GM19240 (cell line): Measurements from ENCODE around the gene CDC42BPA.
"Not testable (repeated sequence)": the region's sequence is repeated elsewhere in the genome, so short reads cannot be mapped to it uniquely, and the experiment has no call there.

Experiments
- DNase-seq: peaks from one replicate; pipeline ENCODE4 v3.0.0; 2011; ENCODE audit warnings: low spot score; ENCODE audit not compliant: insufficient read length

Gene CDC42BPA

DNA sequence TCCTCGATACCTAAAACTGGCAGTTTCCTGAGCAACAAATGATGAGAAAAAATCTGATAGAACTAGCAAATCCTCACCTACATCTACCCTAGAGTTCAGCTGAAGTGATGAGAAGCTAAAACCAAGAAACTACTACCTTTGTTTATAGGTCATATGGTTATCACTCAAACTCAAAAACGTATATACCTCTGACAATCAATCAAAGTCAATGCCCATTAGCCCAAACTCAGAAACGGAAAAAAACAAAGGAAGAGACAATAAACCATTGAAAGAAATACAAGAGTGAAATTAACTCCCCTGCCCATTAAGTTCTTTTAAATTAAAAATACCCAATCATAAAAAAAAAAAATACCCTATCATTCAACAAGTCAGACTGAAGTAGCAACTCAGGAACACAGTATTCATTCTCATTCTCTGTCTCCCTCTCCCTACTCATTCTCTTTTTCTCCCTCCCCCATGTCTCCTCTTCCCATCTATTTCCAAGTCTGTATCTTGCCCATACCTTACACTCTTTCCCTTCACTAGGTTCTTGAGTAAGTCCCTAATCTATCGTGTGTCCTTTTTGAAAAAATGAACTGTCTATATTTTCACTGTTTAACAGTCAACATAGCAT lies 6.8 kb downstream of the CDC42BPA start:
- no peak for DNase-seq

DNA sequence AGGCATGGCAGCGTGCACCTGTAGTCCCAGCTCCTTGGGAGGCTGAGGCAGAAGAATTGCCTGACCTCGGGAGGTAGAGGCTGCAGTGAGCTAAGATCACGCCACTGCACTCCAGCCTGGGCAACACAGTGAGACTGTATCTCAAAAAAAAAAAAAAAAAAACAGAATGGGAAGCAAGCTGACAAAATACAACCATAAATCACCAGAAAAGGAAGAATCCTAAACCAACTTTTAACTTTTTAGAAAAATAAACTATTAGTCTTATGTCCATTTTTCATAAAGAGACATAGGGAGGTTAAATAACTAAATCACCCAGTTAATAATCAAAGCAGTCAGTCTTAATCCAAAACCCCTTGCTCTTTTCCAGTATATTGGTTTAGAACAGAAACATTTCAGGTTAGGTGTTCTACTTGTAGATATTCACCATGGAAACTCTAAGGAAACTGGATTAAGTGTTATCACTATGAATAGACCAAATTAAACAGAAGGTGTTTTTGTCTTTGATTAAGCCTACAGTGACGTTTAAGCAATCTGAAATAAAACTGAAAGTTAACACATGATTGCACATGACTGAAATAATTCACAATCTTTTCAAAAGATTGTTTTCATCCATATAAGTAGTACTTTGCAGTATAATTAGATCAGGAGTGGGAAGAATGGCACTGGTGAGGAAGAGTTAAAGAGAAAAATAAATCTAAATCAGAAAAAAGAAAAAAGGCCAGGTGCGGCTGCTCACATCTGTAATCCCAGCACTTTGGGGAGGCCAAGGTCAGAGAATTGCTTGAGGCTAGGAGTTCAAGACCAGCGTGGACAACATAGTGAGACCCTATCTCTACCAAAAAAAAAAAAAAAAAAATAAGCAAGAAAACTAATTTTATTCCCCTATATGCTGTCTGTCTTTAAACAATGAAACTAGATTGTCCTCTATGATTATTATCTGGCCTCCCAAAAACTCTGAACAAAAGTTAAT lies 9.6 kb downstream of the CDC42BPA start:
- DNase-seq, result no peak

DNA sequence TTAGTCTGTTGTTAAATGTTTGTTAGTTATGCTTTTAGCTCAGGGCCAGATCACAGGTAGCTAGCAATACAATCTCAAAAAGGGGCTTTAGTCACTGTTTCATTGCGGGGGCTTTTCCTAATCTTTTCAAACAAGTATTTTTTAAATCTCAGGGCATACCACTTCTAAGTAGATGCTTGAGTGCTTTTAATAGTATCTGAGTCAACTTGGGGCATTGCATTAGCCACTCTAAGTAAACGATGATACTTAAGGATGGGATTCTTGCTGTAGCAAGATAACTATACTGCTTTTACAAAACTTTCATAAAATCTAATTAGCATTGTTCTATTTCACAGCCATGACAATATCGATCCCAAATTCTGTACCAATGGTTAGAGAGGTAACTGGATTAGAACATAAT lies 11.6 kb downstream of the CDC42BPA start:
- DNase-seq, result no peak

DNA sequence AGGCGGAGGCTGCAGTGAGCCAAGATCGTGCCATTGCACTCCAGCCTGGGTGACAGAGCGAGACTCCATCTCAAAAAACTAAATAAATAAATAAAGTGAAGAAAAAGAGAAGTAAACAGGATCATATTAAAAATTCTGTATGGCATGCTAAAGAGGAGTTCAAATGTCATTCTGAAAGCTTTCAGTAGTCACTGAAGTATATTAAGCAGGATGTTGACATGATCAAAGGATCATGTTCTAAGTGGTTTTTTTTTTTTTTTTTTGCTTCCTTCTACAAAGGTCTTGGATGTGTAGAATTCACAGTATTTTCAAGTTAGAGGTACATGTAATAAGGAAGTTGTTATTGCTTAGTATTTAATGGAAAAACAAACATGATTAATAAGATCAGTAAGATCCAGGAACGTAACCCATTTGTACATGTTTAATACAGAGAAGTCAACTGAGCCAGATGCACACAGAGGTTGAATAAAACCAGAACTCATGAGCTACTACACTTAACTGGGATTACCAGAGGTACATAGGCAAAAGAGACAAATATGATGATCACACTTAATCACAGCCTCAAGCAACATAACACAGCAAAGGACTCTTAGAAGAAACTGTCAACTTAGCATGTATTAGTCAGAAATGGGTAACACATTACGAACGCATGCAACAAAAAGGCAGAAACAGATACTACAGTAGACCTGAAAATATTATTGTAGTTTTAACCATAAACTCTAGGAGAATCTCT lies 12.2 kb downstream of the CDC42BPA start:
- DNase-seq, result no peak

DNA sequence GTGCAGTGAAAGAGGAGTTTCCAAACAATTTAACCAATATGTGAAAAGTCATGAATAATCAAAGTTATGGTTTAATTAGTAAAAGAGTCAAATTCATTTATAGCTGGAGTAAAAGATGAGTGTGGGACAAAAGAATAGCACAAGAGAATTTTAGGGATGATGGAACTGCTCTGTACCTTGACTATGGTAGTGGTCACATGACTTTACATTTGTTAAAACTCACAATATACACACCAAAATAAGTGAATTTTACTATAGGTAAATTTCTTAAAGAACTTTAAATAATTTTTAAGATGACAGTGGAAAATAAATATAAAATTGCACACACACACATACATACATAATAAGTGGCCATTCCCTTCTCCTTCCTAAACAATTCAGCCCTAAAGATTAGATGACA lies 13.6 kb downstream of the CDC42BPA start:
- DNase-seq, result no peak

DNA sequence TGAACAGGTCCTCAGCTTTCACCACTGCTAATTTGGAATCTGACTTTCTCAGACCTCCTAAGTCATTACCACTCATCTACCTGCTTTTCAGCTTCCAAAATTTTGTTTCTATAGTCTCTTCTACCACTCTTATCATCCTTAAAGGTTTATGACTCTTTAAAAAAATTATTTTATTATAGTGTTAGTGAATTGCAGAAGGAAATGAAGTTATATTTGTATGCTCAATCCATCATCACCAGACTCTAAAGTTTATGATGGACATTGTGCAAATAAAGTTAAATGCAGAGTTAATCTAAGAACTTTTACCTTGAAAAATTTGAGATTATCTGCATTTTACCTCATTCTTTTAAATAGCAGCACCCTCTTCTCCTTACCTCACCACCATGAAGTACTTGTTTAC lies 14.6 kb downstream of the CDC42BPA start:
- no peak for DNase-seq

DNA sequence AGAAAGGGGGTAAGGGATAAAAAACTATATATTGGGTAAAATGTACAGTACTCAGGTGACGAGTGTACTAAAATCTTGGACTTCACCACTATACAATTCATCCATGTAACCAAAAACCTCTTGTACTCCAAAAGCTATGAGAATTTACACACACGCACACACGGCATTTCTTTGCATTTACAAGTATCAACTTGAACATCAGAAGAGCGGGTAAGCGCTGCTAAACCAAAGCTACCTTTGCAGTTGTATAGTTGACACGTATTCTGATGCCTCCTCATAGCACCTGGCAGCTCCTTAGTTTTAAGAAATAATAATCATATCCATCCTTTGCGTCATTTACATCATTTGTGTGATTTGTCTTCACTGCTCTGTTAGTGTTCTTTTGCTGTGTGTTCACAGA lies 17.6 kb downstream of the CDC42BPA start:
- DNase-seq, result no peak

DNA sequence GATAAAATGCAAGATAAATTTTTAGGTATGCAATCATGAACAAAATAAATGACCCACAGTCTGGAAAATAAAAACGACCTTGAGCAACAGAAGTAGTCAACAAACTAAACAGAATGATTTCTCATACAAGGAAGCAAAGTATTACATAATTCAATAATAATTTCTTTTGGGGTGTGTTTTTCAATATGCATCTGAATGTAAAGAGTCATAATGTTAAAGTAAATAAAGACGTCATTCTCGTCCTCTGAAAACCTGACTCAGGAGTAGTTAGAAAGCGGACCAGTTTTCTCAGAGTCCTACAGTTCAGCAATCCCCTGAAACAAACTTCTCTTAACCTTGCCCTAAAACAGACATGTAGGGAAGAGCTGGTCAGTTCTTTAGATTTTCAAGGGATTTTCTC lies 18.6 kb downstream of the CDC42BPA start:
- no peak for DNase-seq

DNA sequence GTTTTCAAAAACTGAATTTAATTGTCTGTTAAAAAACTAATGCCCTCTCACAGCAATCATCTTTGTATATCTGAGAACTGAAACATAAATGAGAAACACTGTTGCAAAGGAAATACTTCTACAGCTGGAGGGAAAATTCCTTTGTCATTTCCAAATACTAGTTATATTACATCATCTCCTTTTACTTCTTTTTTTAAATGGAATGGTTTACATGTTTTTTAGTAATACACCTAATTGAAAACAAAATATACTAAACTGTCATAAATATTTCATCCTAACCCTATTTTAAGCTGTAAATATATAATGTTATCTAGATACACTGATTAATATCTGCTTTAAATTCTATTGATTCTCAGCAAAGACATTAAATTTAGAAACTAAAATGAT lies 19.1 kb downstream of the CDC42BPA start:
- no peak for DNase-seq

DNA sequence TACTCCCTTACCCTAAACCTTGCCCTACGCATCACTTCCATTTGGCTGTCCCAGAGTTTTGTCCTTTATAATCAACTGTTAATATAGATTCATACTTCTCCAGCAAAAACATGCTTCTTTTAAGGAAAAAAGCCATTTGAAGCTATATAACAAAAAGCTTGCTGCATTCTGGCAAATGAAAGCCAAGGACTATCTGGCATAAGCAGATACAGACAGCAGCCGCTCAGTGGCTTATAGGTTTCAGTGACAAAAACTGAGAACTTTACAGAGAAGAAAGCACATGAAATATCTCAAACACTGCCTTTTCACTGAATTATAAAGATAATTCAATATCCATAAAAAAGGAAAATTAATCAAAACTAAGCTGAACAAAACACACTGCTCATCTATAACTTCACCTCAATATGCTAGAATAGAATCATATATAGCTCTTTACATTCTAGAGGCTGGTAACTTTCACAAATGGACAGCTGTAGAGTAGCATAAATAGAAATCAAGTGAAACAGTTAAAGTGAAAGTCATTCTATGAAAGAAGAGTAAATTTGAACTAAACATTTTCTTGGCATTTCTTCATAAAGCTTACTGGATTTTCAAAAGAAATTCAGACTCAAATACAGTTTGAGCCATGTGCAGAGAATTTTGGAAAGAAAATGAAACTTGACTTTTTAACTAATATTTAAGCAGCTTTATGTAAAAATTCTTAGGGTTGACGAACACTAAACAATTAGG lies 19.6 kb downstream of the CDC42BPA start:
- DNase-seq, result no peak

DNA sequence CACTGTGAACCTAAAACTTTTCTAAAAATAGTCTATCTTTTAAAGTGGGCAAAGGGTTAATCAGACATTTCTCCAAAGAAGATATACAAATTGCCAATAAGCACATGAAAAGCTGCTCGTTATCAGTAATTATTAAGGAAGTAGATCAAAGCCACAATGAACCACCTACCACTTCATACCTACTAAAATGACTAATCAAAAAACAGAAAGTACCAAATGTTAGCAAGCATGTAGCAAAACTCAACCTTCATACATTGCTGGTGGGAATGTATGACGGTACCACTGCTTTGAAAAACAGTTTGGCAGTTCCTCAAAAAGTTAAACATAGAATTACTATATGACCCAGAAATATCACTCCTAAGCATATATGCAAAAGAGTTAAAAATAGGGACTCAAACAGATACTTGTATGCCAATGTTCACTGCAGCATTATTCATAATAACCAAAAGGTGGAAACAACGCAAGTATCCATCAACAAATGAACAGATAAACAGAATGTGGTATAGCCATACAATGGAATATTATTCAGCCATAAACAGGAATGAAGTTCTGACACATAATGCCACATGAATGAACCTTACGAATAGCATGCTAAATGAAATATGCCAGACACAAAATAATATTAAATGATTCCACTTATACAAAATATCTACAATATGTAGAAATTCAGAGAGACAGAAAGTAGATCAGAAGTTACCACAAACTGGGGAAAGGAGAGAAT lies 21.1 kb downstream of the CDC42BPA start:
- DNase-seq, result no peak

DNA sequence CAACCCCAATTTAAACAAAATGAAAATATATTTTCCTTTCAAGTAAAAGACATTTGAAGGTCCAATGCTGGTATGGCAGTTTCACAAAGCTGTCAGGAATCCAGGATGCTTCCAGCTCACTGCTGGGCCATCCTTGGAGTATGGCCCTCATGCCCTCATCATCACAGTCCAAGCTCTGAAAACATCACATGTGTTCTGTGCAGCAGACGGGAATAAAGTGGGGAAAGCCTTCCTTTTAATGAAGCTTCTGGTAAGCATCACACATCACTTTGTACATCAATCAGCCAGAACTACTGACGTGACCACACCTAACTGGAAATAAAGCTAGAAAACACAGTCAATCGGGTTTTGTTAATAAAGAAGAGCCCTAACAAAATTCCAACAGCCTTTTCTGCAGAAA lies 22.7 kb downstream of the CDC42BPA start:
- no peak for DNase-seq

DNA sequence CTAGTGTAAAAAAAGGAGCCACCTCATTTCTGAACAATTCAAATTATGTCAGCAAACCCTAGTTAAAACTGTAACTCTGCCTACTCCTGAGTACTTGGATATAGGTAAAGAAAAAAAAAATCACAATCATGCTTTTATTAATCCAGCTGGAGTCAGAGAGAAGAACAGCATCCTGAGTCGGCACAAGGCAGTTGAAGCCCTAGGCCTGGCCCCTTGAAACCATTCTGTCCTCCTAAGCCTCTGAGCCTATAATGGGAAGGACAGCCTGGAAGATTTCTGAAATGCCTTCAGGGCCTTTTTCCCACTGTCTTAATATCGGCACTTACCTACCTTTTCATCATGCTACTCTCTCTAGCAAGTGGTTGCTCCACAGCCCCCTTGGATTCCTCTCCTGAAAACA lies 32.5 kb downstream of the CDC42BPA start:
- no peak for DNase-seq

DNA sequence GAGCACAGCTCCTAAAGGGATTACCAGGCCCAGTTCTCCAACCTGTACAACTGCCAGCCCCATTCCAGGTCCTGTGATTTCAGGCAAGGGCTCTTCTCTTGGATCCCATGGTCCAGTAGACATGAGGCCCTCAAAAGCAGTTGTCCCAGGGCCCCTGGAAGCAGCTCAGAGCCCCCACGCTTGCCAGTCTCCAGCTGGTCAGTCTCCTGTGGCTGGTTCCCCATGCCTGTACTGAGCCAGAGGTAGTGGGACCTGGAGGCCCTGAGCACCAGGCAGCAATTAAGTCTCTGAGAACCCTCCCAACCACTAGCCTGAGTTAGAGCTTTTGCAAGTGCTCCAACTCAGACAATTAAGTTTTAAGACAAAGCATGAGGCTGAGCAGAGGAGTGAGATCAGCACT lies 36.9 kb downstream of the CDC42BPA start:
- no peak for DNase-seq

DNA sequence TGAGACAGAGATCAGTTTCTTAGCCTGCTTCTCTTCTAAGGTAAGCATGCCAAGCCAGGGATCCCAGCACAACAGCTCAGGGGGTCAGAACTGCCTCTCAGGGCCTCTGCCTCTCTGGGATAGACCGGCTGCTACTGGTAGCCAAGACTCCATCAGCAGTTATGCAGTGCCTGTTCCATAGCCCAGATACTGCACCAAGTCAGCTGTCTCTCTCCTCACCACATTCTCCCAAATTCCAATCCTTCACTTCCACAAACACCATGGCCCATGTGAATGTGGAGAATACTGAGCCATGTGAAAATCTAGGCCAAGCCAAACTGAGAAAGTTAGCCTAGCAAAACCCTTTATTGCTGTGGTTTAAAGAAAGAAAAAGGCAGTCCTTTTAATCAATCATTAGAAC lies 37.5 kb downstream of the CDC42BPA start:
- DNase-seq, result no peak

DNA sequence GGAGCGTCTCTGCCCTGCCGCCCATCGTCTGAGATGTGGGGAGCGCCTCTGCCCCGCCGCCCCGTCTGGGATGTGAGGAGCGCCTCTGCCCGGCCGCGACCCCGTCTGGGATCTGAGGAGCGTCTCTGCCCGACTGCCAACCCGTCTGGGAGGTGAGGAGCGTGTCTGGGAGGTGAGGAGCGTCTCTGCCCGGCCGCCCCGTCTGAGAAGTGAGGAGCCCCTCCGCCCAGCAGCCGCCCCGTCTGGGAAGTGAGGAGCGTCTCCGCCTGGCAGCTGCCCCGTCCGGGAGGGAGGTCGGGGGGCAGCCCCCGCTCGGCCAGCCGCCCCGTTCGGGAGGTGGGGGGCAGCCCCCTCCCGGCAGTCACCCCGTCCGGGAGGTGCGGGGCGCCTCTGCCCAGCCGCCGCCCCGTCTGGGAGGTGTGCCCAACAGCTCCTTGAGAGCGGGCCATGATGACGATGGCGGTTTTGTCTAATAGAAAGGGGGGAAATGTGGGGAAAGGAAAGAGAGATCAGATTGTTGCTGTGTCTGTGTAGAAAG lies 42.1 kb downstream of the CDC42BPA start:
- DNase-seq, result not testable (repeated sequence)

DNA sequence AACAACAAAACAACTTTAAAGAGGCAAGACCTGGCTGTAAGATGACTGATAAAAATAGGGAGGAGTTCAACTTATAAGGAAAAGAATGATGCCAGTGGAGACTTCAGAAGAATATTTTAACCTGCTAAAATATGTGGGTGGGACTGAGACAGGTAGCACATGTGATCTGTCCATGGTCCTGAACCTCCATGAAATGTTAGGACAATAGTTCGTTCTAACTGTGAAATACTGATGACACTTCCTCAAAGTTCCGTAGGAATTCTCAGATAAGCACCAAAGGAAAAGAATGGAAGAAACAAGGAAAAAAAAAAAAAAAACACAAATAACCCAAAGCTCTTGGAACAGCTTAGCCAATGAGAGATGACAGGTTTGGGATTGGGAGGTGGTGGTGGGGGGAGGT lies 44.7 kb downstream of the CDC42BPA start:
- DNase-seq, result no peak

DNA sequence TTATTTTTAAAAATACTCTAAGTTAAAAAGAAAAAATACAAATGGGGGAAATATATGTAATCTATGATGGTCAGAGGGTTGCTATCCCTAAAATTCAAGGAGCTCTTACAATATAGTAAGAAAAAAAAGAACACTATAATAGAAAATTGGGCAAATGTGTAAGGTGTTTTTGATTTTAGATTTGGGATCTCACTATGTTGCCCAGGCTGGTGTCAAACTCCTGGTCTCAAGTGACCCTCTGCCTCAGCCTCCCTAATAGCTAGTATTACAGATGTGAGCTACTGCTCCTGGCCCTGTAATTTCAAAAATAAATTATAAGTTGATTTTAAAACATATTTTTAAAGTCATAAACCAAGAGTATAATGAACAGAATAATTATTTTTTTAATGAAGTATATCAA lies 45.9 kb downstream of the CDC42BPA start:
- DNase-seq, result no peak

DNA sequence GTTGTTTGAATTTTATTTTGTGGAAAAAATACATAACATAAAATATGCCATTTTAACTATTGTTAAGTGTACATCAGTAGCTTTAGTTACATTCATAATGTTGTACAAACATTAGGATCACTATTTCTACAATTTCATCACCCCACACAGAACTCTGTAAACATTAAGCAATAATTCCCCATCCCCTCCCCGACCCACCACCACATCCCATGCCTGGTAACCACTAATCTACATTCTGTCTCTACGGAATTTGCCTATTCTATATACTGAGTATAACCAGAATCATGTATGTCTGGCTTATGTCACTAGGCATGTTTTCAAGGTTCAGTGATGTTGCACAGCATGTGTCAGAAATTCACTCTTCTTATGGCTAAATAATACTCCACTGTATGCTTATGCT lies 47.7 kb downstream of the CDC42BPA start:
- DNase-seq, result no peak

DNA sequence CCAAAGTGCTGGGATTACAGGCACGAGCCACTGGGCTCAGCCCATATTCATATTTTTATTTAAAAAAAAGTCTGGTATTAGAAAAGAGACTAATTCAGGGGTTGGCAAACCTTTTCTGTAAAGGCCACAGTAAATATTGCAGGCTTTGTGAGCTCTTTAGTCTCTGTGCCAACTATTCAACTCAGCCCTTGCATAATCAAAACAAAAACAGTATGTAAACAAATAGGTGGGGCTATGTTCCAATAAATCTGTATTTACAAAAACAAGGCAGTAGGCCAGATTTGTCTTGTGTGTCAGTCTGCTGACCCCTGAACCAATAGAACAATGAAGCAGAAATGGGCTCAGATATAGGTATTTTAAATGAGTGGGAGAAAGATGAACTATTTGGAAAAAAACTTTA lies 49.3 kb downstream of the CDC42BPA start:
- no peak for DNase-seq

DNA sequence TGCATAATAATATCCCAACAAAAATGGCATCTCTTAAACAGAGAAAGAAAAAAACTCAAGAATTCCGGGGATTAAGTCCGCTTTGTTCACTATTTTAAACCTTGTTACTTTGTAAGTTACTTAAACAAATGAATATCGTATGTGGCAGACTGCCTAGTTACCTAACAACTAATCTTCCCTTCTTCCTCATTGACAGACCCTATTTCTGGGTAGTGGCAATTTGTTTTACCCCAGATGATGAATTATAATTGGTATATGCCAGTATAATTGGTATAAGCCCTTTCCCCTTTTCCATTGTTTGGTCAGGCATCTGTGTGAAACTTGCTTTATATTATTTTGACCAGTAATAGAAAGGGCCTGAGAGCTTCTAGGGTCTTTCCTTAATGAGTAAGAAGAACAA lies 52.4 kb downstream of the CDC42BPA start:
- no peak for DNase-seq
